IMR-90 (cell line): ENCODE measurements around the gene FAAP24.

Experiments
- BHLHE40 ChIP-seq: fragments of 150-350 bp; IDR thresholded peaks from 2 replicates; pipeline ENCODE4 v1.6.1; 2016; ENCODE audit warnings: mild to moderate bottlenecking, low read depth, low read length
- CEBPB ChIP-seq: IDR thresholded peaks from 2 replicates; pipeline ENCODE4 v1.6.1; 2012; ENCODE audit warnings: low read depth, low read length, improper control_type of control experiment
- CHD1 ChIP-seq: IDR thresholded peaks from 2 replicates; pipeline ENCODE4 v1.6.1; 2012; ENCODE audit warnings: low read depth, low read length, improper control_type of control experiment
- MAFK ChIP-seq: IDR thresholded peaks from 2 replicates; pipeline ENCODE4 v1.6.1; 2012; ENCODE audit warnings: low read depth, low read length, improper control_type of control experiment
- MXI1 ChIP-seq: IDR thresholded peaks from 2 replicates; pipeline ENCODE4 v1.6.1; 2012; ENCODE audit warnings: low read depth, mild to moderate bottlenecking, low read length, moderate library complexity, borderline replicate concordance
- NFE2L2 ChIP-seq: fragments of 150-350 bp; IDR thresholded peaks from 2 replicates; pipeline ENCODE4 v1.6.1; 2016; ENCODE audit warnings: low read depth, mild to moderate bottlenecking, low read length
- POLR2A ChIP-seq: IDR thresholded peaks from 2 replicates; pipeline ENCODE4 v1.6.1; 2012; ENCODE audit warnings: mild to moderate bottlenecking, low read depth, low read length
- RAD21 ChIP-seq: IDR thresholded peaks from 2 replicates; pipeline ENCODE4 v1.6.1; 2012; ENCODE audit warnings: low read length, improper control_type of control experiment
- RCOR1 ChIP-seq: IDR thresholded peaks from 2 replicates; pipeline ENCODE4 v1.6.1; 2012; ENCODE audit warnings: mild to moderate bottlenecking, low read length, improper control_type of control experiment; ENCODE audit not compliant: insufficient replicate concordance
- RFX5 ChIP-seq: IDR thresholded peaks from 2 replicates; pipeline ENCODE4 v1.8.0; 2012; ENCODE audit warnings: low read depth, mild to moderate bottlenecking, low read length, moderate library complexity
- SMC3 ChIP-seq: fragments of 150-350 bp; IDR thresholded peaks from 2 replicates; pipeline ENCODE4 v1.6.1; 2016; ENCODE audit warnings: low read depth, mild to moderate bottlenecking, antibody characterized with exemption, low read length, moderate library complexity
- TF ChIP-seq, protein P1 (sequence below): conservative IDR thresholded peaks from 2 replicates; pipeline ENCODE4 v1.5.1; 2012; ENCODE audit warnings: mild to moderate bottlenecking, low read depth, low read length, improper control_type of control experiment

DNA sequence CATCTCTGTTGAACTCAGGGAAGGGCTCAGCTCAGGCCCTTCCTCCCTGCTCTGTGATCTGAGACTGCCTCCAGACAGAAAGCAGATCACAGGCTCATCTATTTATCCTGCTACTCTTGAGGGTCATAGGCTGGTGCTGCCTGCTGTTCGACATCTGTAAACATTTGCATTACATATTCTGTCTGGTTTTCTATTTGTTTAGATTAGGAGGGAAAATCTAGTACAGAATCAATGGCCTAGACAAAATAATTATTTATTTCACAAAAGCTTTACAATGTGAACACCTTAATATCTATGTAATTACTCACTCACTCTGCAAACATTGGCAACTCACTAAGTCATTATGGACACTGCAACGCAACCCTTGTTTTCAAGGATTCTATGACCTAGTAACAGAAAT is 43.2 kb upstream of the FAAP24 start:
- TF ChIP-seq RFX5 (no peak), POLR2A (no peak), CEBPB (no peak), MXI1 (no peak), BHLHE40 (no peak), NFE2L2 (no peak), CHD1 (no peak), RCOR1 (no peak), MAFK (no peak), RAD21 (no peak), SMC3 (no peak)
- TF ChIP-seq, protein P1, sequence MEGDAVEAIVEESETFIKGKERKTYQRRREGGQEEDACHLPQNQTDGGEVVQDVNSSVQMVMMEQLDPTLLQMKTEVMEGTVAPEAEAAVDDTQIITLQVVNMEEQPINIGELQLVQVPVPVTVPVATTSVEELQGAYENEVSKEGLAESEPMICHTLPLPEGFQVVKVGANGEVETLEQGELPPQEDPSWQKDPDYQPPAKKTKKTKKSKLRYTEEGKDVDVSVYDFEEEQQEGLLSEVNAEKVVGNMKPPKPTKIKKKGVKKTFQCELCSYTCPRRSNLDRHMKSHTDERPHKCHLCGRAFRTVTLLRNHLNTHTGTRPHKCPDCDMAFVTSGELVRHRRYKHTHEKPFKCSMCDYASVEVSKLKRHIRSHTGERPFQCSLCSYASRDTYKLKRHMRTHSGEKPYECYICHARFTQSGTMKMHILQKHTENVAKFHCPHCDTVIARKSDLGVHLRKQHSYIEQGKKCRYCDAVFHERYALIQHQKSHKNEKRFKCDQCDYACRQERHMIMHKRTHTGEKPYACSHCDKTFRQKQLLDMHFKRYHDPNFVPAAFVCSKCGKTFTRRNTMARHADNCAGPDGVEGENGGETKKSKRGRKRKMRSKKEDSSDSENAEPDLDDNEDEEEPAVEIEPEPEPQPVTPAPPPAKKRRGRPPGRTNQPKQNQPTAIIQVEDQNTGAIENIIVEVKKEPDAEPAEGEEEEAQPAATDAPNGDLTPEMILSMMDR: no peak
